Fibroblast of the aortic adventitia (primary cell): ENCODE data around the gene LAMB3. TPM values are rescaled to one million over a fixed set of nuclear protein-coding genes. Genes with fewer than 3 reads are reported as not detected.

ENCODE experiments used
- DNase-seq: peaks from one replicate; pipeline ENCODE4 v3.0.0-alpha.2; 2010; ENCODE audit warnings: low read depth
- H3K4me3 ChIP-seq: 2 replicates; pipeline ENCODE4 v1.5.1; 2011; ENCODE audit warnings: low read depth, mild to moderate bottlenecking, control low read depth, low read length, moderate library complexity
- CTCF ChIP-seq: IDR thresholded peaks from 2 replicates; pipeline ENCODE4 v1.5.1; 2011; ENCODE audit warnings: mild to moderate bottlenecking, low read length, control low read depth, inconsistent platforms; ENCODE audit not compliant: insufficient read depth
- total RNA-seq: library from RNA; depleted of rRNA; stranded (reverse); fragments of >200 nt; gene quantifications from 2 replicates; pipeline ENCODE4 v1.2.3, GENCODE V29; 2012; ENCODE audit warnings: low replicate concordance

The LAMB3 gene
- total RNA-seq, 1 donor: 10.3 TPM

- no peak overlapping the region for H3K4me3 ChIP-seq
- no peak for TF ChIP-seq CTCF
- peak; percentile 49 for DNase-seq
These were observed 45.0 kb downstream of the LAMB3 start for GRCh38 chr1:209607102-209607794.

DNA sequence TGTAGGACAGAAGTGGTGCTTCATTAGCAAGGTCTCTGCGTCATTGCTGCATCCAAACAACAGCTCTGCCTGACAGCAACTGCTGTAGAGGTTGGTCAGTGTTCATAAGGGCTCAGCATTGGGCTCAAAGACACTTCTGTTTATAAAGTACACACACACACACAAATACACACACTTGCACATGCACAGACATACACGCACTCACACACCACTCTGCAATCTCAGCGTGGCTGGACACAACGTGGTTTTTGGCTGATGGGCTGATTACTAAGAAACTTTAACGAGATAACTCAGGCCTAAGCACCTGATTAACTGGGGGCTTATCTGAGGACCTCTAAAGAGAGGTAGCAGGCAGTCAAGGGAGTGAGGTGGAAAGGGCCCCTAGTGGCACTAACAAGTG lies 48.3 kb downstream of the LAMB3 start:
- no peak for DNase-seq
- TF ChIP-seq CTCF: no peak

DNA sequence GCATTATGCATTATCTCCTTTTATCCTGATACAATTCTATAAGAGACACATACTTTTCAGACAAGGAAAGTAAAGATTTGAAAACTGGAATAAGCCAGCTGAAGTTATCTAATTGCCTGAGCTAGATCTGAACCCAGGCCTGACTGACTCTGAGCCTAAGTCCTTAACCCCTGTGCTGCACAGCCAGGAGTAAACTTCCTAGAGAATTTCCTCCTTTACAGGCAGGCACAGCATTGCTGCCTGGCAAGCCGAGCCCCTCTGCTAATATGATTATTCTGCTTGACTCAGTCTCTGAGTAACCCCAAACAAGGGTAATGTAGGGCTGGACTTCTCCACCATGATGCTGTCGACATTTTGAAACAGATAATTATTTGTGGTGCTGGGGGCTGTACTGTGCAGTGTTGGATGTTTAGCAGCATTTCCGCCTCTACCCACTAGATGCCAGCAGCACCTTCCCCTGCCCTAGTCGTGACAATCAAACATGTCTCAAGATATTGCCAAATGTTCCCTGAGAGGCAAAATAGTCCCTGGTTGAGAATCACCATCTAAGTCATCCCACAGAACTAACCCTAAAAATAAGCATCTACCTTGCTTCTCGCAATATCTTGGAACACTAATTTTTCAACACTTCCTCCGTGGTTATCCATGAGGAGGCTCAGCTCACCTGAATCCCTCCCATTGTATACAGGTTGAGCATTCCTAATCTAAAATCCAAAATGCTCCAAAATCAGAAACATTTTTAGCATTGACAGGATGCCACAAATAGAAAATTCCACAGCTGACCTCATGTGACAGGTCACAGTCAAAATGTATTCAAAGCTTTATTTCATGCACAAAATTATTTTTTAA lies 50.2 kb downstream of the LAMB3 start:
- no peak overlapping the region for H3K4me3 ChIP-seq
- peak; percentile 77 for TF ChIP-seq CTCF
- peak; percentile 66 for DNase-seq

More for the DNA sequence above, 48.3 kb downstream of the LAMB3 start:
- H3K4me3 ChIP-seq: no peak overlapping the region

DNA sequence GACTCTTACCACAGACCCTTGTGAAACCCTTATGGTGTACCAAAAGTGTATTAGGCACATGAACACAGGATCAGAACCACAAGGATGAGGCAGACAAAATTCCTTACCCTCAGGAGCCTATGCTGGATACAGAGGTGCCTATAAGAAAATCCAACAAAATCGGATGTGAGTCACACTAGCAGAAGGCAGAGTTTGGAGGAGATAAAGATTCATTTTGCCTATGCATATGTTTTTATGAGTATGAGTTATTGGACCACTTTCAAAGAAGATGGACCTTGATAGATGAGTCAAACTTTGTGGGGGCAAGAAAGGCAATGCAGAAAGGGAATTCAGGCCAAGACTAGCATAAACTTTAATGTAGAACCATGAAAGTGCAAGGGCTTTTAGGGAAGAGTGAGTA lies 51.7 kb downstream of the LAMB3 start:
- no peak for TF ChIP-seq CTCF
- DNase-seq: peak; percentile 45
- H3K4me3 ChIP-seq: no peak overlapping the region

- no peak for DNase-seq
- no peak for TF ChIP-seq CTCF
- no peak overlapping the region for H3K4me3 ChIP-seq
These were observed 54.0 kb downstream of the LAMB3 start for GRCh38 chr1:209598227-209598626.

- TF ChIP-seq CTCF: no peak
These were observed 54.7 kb downstream of the LAMB3 start for GRCh38 chr1:209597499-209597898.

More at GRCh38 chr1:209597499-209597898, 54.7 kb downstream of the LAMB3 start:
- no peak for DNase-seq
- no peak overlapping the region for H3K4me3 ChIP-seq
